Neuronal stem cell (in vitro differentiated cells): Measurements from ENCODE around the gene SMIM44.

ENCODE experiments used
- DNase-seq: peaks from one replicate; pipeline ENCODE4 v3.0.0-alpha.2; 2013; ENCODE audit warnings: low spot score
- H2AFZ ChIP-seq: one replicate; pipeline ENCODE4 v1.6.1; 2013; ENCODE audit warnings: mild to moderate bottlenecking, low read length, inconsistent platforms
- H2AK5ac ChIP-seq: 2 replicates; pipeline ENCODE4 v1.6.1; 2013; ENCODE audit warnings: low read depth, mild to moderate bottlenecking, inconsistent platforms, low read length, moderate library complexity, mixed read lengths
- H2BK120ac ChIP-seq: 2 replicates; pipeline ENCODE4 v1.6.1; 2013; ENCODE audit warnings: low read depth, mild to moderate bottlenecking, inconsistent platforms, low read length, moderate library complexity, mixed read lengths
- H2BK12ac ChIP-seq: one replicate; pipeline ENCODE4 v1.6.1; 2013; ENCODE audit warnings: low read length, inconsistent platforms
- H2BK15ac ChIP-seq: 2 replicates; pipeline ENCODE4 v1.6.1; 2013; ENCODE audit warnings: mild to moderate bottlenecking, low read length, inconsistent platforms, mixed read lengths
- H2BK5ac ChIP-seq: one replicate; pipeline ENCODE4 v1.6.1; 2013; ENCODE audit warnings: inconsistent platforms, mild to moderate bottlenecking, low read length, moderate library complexity
- H3K14ac ChIP-seq: one replicate; pipeline ENCODE4 v1.6.1; 2013; ENCODE audit warnings: low read length, inconsistent platforms
- H3K18ac ChIP-seq: 2 replicates; pipeline ENCODE4 v1.6.1; 2013; ENCODE audit warnings: low read length, inconsistent platforms
- H3K23ac ChIP-seq: 2 replicates; pipeline ENCODE4 v1.6.1; 2013; ENCODE audit warnings: low read depth, mild to moderate bottlenecking, mixed read lengths, low read length, inconsistent platforms; ENCODE audit not compliant: poor library complexity
- H3K27ac ChIP-seq: replicated peaks from 3 replicates; pipeline ENCODE4 v1.5.1; 2013; ENCODE audit warnings: low read length, inconsistent platforms
- H3K27me3 ChIP-seq, 3 experiments: 2 replicates each; pipeline ENCODE4 v1.6.1; 2013; ENCODE audit warnings: low read length in 3 of 3, mild to moderate bottlenecking in 2 of 3, inconsistent platforms in 1 of 3, low read depth in 1 of 3, mixed read lengths in 1 of 3, moderate library complexity in 1 of 3; ENCODE audit not compliant: control insufficient read depth in 3 of 3, insufficient read depth in 3 of 3
- H3K36me3 ChIP-seq, 2 donors: replicated peaks in 1 of 2; 2 replicates each; pipeline ENCODE4 v1.6.1; 2013; ENCODE audit warnings: low read length in 2 of 2; ENCODE audit not compliant: control insufficient read depth in 2 of 2, insufficient read depth in 2 of 2
- H3K4ac ChIP-seq: 2 replicates; pipeline ENCODE4 v1.6.1; 2013; ENCODE audit warnings: inconsistent platforms, mild to moderate bottlenecking, low read length, moderate library complexity
- H3K4me1 ChIP-seq, 2 donors: 1 replicate in 1 of 2; 2 replicates in 1 of 2; pipeline ENCODE4 v1.6.1; 2013; ENCODE audit warnings: low read length in 2 of 2, low read depth in 1 of 2; ENCODE audit not compliant: control insufficient read depth in 2 of 2, insufficient read depth in 1 of 2
- H3K4me2 ChIP-seq: one replicate; pipeline ENCODE4 v1.6.1; 2013; ENCODE audit warnings: mild to moderate bottlenecking, low read length, inconsistent platforms; ENCODE audit not compliant: insufficient read depth, poor library complexity, severe bottlenecking
- H3K4me3 ChIP-seq, 2 donors: 2 replicates each; pipeline ENCODE4 v1.5.1; 2013; ENCODE audit warnings: low read length in 2 of 2, mild to moderate bottlenecking in 2 of 2, inconsistent platforms in 1 of 2, moderate library complexity in 1 of 2
- H3K79me1 ChIP-seq: one replicate; pipeline ENCODE4 v1.6.1; 2013; ENCODE audit warnings: low read depth, mild to moderate bottlenecking, inconsistent platforms, low read length, moderate library complexity
- H3K9ac ChIP-seq: one replicate; pipeline ENCODE4 v1.6.1; 2013; ENCODE audit warnings: mild to moderate bottlenecking, low read depth, low read length, inconsistent platforms; ENCODE audit not compliant: poor library complexity
- H3K9me3 ChIP-seq, 2 donors: replicated peaks in 1 of 2; 2 replicates each; pipeline versions ENCODE3 to v1.6.1; 2013; ENCODE audit warnings: low read length in 2 of 2, mild to moderate bottlenecking in 2 of 2, inconsistent platforms in 1 of 2, low read depth in 1 of 2, mixed read lengths in 1 of 2, moderate library complexity in 1 of 2; ENCODE audit not compliant: control insufficient read depth in 2 of 2, insufficient read depth in 1 of 2
- H4K8ac ChIP-seq: one replicate; pipeline ENCODE4 v1.6.1; 2013; ENCODE audit warnings: low read depth, mild to moderate bottlenecking, inconsistent platforms, low read length, moderate library complexity
- H4K91ac ChIP-seq: one replicate; pipeline ENCODE4 v1.6.1; 2013; ENCODE audit warnings: low read length, low read depth, mild to moderate bottlenecking, inconsistent platforms; ENCODE audit not compliant: poor library complexity
- WGBS, 2 donors: extraction: QIAGEN DNeasy Blood & Tissue Kit; methylation state at CpG; one replicate each; pipeline ENCODE4 v1.1.7; 2013; ENCODE audit warnings: missing lambda C conversion rate in 2 of 2, mixed read lengths in 1 of 2; ENCODE audit not compliant: insufficient read length in 2 of 2, insufficient replicate concordance in 1 of 2; ENCODE audit errors: extremely low coverage in 2 of 2; 5-methylcytosine and 5-hydroxymethylcytosine counted together

The SMIM44 gene

DNA sequence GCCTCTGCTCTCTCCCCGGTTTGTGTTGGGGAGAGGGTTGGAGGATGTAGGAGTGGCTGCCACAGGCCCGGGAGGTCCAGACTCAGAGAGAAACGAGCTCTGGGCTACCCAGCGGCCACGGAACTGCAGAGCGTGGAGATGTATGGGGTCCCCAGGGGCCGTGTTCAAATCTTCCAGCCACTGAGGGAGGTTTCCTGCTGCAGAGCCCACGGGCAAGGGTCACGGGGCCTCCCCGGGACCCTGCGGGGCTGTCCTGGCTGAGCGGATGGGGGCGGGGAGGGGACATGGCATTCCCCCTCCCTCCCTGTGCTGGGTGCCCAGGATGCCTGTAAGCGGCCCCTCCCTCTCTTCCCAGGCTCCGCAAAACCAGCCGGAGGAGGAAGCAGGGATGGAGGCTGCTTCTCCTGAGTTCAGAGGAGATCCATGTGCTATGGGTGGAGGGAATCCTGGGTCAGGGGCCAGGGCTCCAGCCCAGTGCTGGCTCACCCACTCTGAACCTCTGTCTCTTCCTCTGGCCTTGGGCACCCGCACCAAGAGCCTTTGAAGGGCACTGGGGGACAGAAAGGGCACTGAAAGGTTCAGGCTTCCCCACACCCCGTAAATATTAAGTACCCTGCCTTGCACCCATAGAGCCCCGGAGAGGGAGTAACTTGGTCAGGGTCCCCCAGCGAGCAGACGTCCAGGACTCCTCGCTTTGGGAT, 25.6 kb downstream of the SMIM44 start:
- no peak overlapping the region for H3K23ac ChIP-seq
- H2BK5ac ChIP-seq, result peak overlapping the region; percentile 0
- no peak overlapping the region for H3K14ac ChIP-seq
- no CpG with 5 or more reads among the region's 22 CpGs for WGBS, 2 donors
- peaks cover 6 to 41% (median 12%) of the 10 kb centered on the region in 3 experiments for H3K27me3 ChIP-seq
- H3K4me3 ChIP-seq, result no peak overlapping the region
- no peak for DNase-seq
- peak overlapping the region; percentile 4 for H2AK5ac ChIP-seq
- H2BK15ac ChIP-seq, result peak overlapping the region; percentile 75
- H3K4ac ChIP-seq, result no peak overlapping the region
- peaks cover 0 to 2% of the 10 kb centered on the region in 2 donors for H3K9me3 ChIP-seq
- peaks cover 3% of the 10 kb centered on the region for H3K79me1 ChIP-seq
- H3K9ac ChIP-seq, result no peak overlapping the region
- H3K36me3 ChIP-seq, result peaks cover 0 to 2% of the 10 kb centered on the region in 2 donors
- peak overlapping the region; percentile 11 for H3K4me2 ChIP-seq
- H4K91ac ChIP-seq, result no peak overlapping the region
- H3K27ac ChIP-seq, result no peak overlapping the region
- H2BK120ac ChIP-seq, result no peak overlapping the region
- H3K18ac ChIP-seq, result peak overlapping the region; percentile 85
- H4K8ac ChIP-seq, result no peak overlapping the region
- H2BK12ac ChIP-seq, result no peak overlapping the region
- peaks cover 13 to 18% of the 10 kb centered on the region in 2 donors for H3K4me1 ChIP-seq
- H2AFZ ChIP-seq, result peak overlapping the region; percentile 11

DNA sequence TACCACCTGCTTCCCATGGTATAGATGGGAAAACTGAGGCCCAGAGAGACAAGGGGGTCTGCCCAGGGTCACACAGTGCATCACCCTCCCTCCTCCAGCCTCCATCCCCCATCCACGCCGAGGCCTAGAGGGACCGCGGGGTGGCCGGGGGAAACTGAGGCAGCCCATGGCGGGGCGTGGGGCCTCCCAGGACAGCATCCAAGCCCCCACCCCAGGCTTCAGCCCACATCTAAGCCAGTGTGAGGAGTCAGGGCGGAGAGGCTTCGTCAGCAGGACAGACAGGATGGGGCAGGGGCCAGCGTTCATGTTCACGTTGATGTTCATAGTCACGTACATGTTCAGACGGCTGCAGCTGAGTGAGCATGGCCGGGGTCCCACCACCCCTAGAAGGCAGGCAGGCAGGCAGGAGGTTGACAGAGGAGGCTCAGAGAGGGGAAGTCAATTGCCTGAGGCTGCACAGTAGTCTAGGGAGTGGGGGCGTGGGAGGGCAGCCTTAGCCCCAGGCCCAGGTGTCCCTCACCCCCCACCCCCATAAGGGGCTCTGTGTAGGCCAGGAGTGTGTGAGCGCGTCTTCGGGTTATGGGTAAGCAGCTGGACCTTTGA, 26.2 kb downstream of the SMIM44 start:
- H4K91ac ChIP-seq, result no peak overlapping the region
- H2BK12ac ChIP-seq, result peak overlapping the region; percentile 58
- H3K9me3 ChIP-seq, result no peaks in the 10 kb centered on the region
- no peak overlapping the region for H2AFZ ChIP-seq
- no peak overlapping the region for H3K4me2 ChIP-seq
- H3K14ac ChIP-seq, result no peak overlapping the region
- H3K27ac ChIP-seq, result no peak overlapping the region
- H3K36me3 ChIP-seq, result peaks cover 0 to 3% of the 10 kb centered on the region in 2 donors
- no peak for DNase-seq
- no peak overlapping the region for H2BK120ac ChIP-seq
- H2AK5ac ChIP-seq, result peak overlapping the region; percentile 4
- WGBS, 2 donors, result no CpG with 5 or more reads among the region's 18 CpGs
- no peak overlapping the region for H3K18ac ChIP-seq
- no peak overlapping the region for H3K4ac ChIP-seq
- H2BK15ac ChIP-seq, result no peak overlapping the region
- peak overlapping the region; percentile 80 for H3K23ac ChIP-seq
- H3K4me1 ChIP-seq, result peaks cover 13 to 18% of the 10 kb centered on the region in 2 donors
- H3K4me3 ChIP-seq, result no peak overlapping the region
- peaks cover 3% of the 10 kb centered on the region for H3K79me1 ChIP-seq
- peak overlapping the region; percentile 0 for H2BK5ac ChIP-seq
- no peak overlapping the region for H3K9ac ChIP-seq
- H3K27me3 ChIP-seq, result peaks cover 2 to 37% (median 8%) of the 10 kb centered on the region in 3 experiments
- no peak overlapping the region for H4K8ac ChIP-seq

DNA sequence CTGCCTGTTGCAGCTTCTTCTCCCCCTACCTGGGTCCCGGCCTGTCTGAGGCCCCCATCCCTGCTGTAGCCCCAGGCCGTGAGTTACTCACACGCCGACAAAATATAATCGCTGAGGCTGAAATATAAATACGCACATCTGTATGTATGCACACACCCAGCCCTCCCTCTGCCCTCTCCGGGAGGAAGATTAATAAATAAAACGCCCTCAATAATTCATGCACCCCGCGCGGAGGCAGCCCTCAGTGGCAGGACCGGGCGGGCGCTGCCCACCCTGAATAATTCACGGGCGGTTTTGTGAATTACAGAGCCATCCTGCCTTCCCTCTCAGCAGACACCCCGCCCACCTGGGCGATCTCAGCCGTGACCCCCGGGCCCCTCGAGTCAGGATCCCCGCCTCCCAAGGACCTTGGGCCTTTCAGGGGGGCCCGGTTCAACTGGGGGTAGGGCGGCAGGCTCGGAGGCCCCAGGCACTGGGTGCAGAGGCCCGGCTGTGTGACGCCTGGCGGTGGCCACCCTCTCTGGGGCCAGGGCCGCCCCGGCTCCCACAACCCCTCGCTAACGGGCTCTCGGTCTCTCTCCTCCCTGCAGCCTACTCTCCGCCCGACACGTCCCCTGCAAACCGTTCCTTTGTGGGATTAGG, 27.2 kb downstream of the SMIM44 start:
- Histone ChIP-seq H4K8ac (no peak overlapping the region), H3K14ac (no peak overlapping the region), H3K4me2 (no peak overlapping the region), H3K4ac (no peak overlapping the region), H2BK12ac (no peak overlapping the region), H3K27me3 (peaks cover 2 to 37% (median 8%) of the 10 kb centered on the region in 3 experiments), H2BK120ac (no peak overlapping the region), H2AK5ac (no peak overlapping the region), H3K18ac (no peak overlapping the region), H2BK5ac (no peak overlapping the region), H3K9me3 (no peaks in the 10 kb centered on the region), H3K4me1 (peaks cover 13 to 18% of the 10 kb centered on the region in 2 donors), H3K9ac (no peak overlapping the region), H4K91ac (no peak overlapping the region), H3K36me3 (peaks cover 0 to 3% of the 10 kb centered on the region in 2 donors), H3K79me1 (peaks cover 3% of the 10 kb centered on the region), H3K23ac (no peak overlapping the region), H3K4me3 (no peak overlapping the region), H3K27ac (no peak overlapping the region), H2AFZ (no peak overlapping the region), H2BK15ac (peak overlapping the region; percentile 58)
- no CpG with 5 or more reads among the region's 37 CpGs for WGBS, 2 donors
- no peak for DNase-seq

DNA sequence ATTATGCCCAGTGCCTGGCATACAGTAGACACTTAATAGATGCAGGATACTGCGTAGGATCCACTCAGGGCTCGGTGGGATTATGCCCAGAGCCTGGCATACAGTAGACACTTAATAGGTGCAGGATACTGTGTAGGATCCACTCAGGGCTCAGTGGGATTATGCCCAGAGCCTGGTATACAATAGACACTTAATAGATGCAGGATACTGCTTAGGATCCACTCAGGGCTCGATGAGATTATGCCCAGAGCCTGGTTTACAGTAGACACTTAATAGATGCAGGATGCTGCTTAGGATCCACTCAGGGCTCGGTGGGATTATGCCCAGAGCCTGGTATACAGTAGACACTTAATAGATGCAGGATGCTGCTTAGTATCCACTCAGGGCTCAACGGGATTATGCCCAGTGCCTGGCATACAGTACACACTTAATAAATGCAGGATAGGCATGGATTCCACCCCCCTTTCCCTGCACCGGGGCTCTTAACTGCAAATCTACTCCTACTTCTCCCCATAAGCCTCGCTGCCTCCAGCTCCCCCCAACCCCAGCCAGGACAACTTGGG, 27.8 kb downstream of the SMIM44 start:
- Histone ChIP-seq H2BK12ac (no peak overlapping the region), H3K4me3 (no peak overlapping the region), H3K27ac (no peak overlapping the region), H2BK5ac (no peak overlapping the region), H3K9ac (no peak overlapping the region), H2BK15ac (no peak overlapping the region), H4K8ac (no peak overlapping the region), H3K4me2 (no peak overlapping the region), H3K9me3 (no peaks in the 10 kb centered on the region), H3K14ac (no peak overlapping the region), H2AFZ (no peak overlapping the region), H3K36me3 (peaks cover 0 to 3% of the 10 kb centered on the region in 2 donors), H3K23ac (no peak overlapping the region), H3K4me1 (peaks cover 13 to 18% of the 10 kb centered on the region in 2 donors), H3K27me3 (peaks cover 2 to 37% (median 8%) of the 10 kb centered on the region in 3 experiments), H3K4ac (no peak overlapping the region), H2AK5ac (no peak overlapping the region), H2BK120ac (no peak overlapping the region), H4K91ac (no peak overlapping the region), H3K18ac (no peak overlapping the region), H3K79me1 (peaks cover 3% of the 10 kb centered on the region)
- WGBS, 2 donors, result no CpG with 5 or more reads among the region's 7 CpGs
- DNase-seq, result no peak
